Astrocyte of the spinal cord (primary cell): ENCODE results near the gene NECTIN1.

Source experiments
- DNase-seq: peaks from one replicate; pipeline ENCODE4 v3.0.0; 2011; ENCODE audit warnings: low read depth, low spot score
- H3K4me3 ChIP-seq: 2 replicates; pipeline ENCODE4 v1.5.1; 2011; ENCODE audit warnings: low read depth, mild to moderate bottlenecking, low read length, moderate library complexity
- CTCF ChIP-seq: IDR thresholded peaks from 2 replicates; pipeline ENCODE4 v1.5.1; 2012; ENCODE audit warnings: low read depth, mild to moderate bottlenecking, low read length, inconsistent platforms
- in situ Hi-C: cut with HindIII; loops from 2 replicates; pipeline ENCODE4 v1.10.0; 2017; ENCODE audit warnings: low sequenced_read_pairs

The NECTIN1 gene

DNA sequence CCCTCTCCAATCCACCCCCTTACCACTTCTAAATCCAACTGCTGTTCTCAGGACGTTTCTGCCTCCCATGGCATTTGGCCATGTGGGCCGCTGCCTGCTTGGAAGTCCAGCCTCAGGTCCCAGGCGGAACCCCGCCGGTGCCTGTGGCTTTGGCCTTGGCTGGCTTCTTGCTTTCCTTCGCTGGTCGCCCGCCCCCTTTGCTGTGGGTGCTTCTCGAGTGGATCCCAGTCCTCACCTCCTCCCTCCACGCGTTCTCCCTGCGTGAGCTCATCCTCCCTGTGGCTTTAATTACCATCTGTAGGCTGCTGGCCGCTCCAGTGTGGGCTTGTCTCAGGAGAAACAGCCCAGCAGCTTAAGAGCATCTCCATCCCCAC, 111.7 kb downstream of the NECTIN1 start:
- in situ Hi-C loops, result no loop called here
- DNase-seq, result no peak
- no peak for TF ChIP-seq CTCF
- H3K4me3 ChIP-seq, result no peak overlapping the region

DNA sequence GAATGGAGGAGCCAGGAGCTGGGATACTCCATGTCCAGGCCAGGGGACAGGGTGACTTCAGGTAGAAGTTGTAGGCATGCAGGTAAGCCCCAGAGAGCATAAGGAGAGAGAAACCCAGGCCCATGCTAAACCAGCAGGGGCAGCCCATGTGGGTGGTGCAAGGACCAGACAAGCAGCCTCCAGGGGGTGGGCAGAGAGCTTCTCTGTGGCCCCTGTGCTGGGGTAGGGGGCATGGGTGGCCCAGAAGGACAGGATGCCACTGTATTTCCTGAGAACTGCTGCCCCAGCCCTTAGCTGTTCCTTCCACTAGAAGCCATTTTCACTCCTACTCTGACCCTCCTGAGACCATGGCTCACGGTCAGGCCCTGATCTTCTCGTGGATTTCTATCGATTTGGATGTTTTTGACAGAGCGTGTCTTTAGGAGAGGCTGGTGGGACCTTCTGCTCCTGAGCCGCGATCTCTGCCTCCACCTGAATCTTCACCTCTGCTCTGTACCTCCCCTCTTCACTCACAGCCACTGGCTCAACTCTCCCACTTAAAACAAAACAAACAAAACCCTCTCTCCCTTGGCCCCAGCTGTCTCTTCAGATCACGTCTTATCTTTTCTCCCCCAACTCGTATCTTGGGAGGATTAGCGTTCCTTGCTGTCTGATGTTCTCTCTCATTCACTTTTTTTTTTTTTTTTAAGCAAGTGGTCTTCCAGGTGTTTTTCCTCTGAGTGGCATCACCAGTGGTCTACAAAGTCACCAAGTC, 112.2 kb downstream of the NECTIN1 start:
- no peak for TF ChIP-seq CTCF
- DNase-seq, result no peak
- in situ Hi-C loops, result no loop called here
- no peak overlapping the region for H3K4me3 ChIP-seq

GRCh38 chr11:119615882-119616196, 113.2 kb downstream of the NECTIN1 start:
- TF ChIP-seq CTCF, result no peak
- DNase-seq, result no peak
- in situ Hi-C loops, result no loop called here
- no peak overlapping the region for H3K4me3 ChIP-seq

GRCh38 chr11:119615003-119615881, 113.8 kb downstream of the NECTIN1 start:
- no peak overlapping the region for H3K4me3 ChIP-seq
- in situ Hi-C loops, result no loop called here
- DNase-seq, result peak; percentile 73
- TF ChIP-seq CTCF, result no peak

- in situ Hi-C loops, result no loop called here
- no peak for TF ChIP-seq CTCF
These were observed 114.6 kb downstream of the NECTIN1 start for GRCh38 chr11:119614222-119615002.

GRCh38 chr11:119612814-119613213, 116.2 kb downstream of the NECTIN1 start:
- DNase-seq, result no peak
- in situ Hi-C loops, result no loop called here
- TF ChIP-seq CTCF, result no peak
- no peak overlapping the region for H3K4me3 ChIP-seq

More at GRCh38 chr11:119614222-119615002, 114.6 kb downstream of the NECTIN1 start:
- no peak overlapping the region for H3K4me3 ChIP-seq
- DNase-seq, result no peak
